CD8-positive, alpha-beta memory T cell (primary cell): ENCODE measurements around the gene CTNNA3. TPM values are rescaled to one million over a fixed set of nuclear protein-coding genes. Genes with fewer than 3 reads are reported as not detected.

ENCODE experiments used
- CTCF ChIA-PET: fragments of 350-600 bp; sonication (Branson Sonifier 250); formaldehyde crosslinking; loops from one replicate; lab custom pipeline; 2021; ENCODE audit warnings: antibody characterized with exemption; lab: Charles Lee
- POLR2A ChIA-PET: fragments of 350-600 bp; sonication (Branson Sonifier 250); formaldehyde crosslinking; loops from one replicate; lab custom pipeline; 2021; ENCODE audit warnings: antibody characterized with exemption; lab: Charles Lee
- DNase-seq, 5 donors: peaks; one replicate each; pipeline versions ENCODE4 v3.0.0 to v3.0.0-alpha.2; 2020 to 2022; ENCODE audit warnings: mixed read lengths in 1 of 5
- H3K27ac ChIP-seq: one replicate; pipeline ENCODE4 v1.7.0; 2013; ENCODE audit warnings: low read depth, mild to moderate bottlenecking, low read length, moderate library complexity
- H3K27me3 ChIP-seq: 2 replicates; pipeline ENCODE4 v1.7.0; 2013; ENCODE audit warnings: low read length, mild to moderate bottlenecking; ENCODE audit not compliant: insufficient read depth, poor library complexity, severe bottlenecking
- H3K36me3 ChIP-seq: 2 replicates; pipeline ENCODE4 v1.7.0; 2013; ENCODE audit warnings: mild to moderate bottlenecking, low read length, moderate library complexity; ENCODE audit not compliant: insufficient read depth
- H3K4me1 ChIP-seq: 2 replicates; pipeline ENCODE4 v1.7.0; 2013; ENCODE audit warnings: mild to moderate bottlenecking, low read length, moderate library complexity; ENCODE audit not compliant: insufficient read depth
- H3K4me3 ChIP-seq: 2 replicates; pipeline ENCODE4 v1.7.0; 2013; ENCODE audit warnings: mild to moderate bottlenecking, low read length
- H3K9me3 ChIP-seq: 2 replicates; pipeline ENCODE4 v1.7.0; 2013; ENCODE audit warnings: mild to moderate bottlenecking, low read length
- H3K27ac Mint-ChIP-seq, 8 donors: one replicate each; pipeline ENCODE4 v1.8.0; 2020 to 2021; ENCODE audit warnings: mixed read lengths in 8 of 8, mild to moderate bottlenecking in 6 of 8, inconsistent platforms in 3 of 8, moderate library complexity in 3 of 8
- H3K27me3 Mint-ChIP-seq, 2 donors: one replicate each; pipeline ENCODE4 v1.8.0; 2020 to 2021; ENCODE audit warnings: mixed read lengths in 2 of 2, mild to moderate bottlenecking in 1 of 2, moderate library complexity in 1 of 2
- H3K36me3 Mint-ChIP-seq, 3 donors: one replicate each; pipeline ENCODE4 v1.8.0; 2020 to 2021; ENCODE audit warnings: mixed read lengths in 3 of 3, inconsistent platforms in 1 of 3, mild to moderate bottlenecking in 1 of 3
- H3K4me1 Mint-ChIP-seq, 3 donors: one replicate each; pipeline ENCODE4 v1.8.0; 2020 to 2021; ENCODE audit warnings: mixed read lengths in 3 of 3, inconsistent platforms in 1 of 3, mild to moderate bottlenecking in 1 of 3
- H3K4me3 Mint-ChIP-seq, 7 donors: one replicate each; pipeline ENCODE4 v1.8.0; 2020 to 2021; ENCODE audit warnings: mixed read lengths in 7 of 7, mild to moderate bottlenecking in 6 of 7, moderate library complexity in 4 of 7, inconsistent platforms in 2 of 7
- H3K9me3 Mint-ChIP-seq, 5 donors: one replicate each; pipeline ENCODE4 v1.8.0; 2020 to 2022; ENCODE audit warnings: mixed read lengths in 5 of 5, mild to moderate bottlenecking in 3 of 5, moderate library complexity in 2 of 5, inconsistent platforms in 1 of 5
- polyA plus RNA-seq: library from polyadenylated mRNA; unstranded; fragments of 300-500 nt; fragmentation: Illumina TruSeq; gene quantifications from one replicate; pipeline ENCODE4 v1.2.3, GENCODE V29; 2021
- total RNA-seq, 2 experiments: library from RNA; stranded (reverse); gene quantifications; one replicate each; pipeline ENCODE4 v1.2.3, GENCODE V29; 2021

CTNNA3 gene
- total and polyA plus RNA-seq, 3 experiments from 2014 or later, result 0.92 TPM; not detected in 2

DNA sequence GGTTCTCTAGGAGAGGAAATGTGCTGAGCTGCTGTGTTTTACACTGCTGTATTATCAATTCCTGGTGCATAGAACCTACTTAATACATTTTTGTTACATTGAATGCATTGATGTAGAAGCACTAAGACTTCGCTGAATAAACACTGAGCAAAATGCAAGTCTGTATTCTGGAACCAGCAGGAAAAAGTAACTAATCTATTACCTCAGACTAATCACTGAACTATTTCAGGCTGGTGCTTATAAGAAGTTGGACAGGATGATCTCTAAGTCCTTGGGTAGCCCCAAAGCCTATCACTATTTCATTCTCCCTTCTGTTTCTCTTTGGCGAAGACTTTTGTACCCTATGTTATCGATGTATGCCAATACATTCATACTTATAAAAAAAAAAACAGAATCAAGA is 857.3 kb downstream of the CTNNA3 start:
- H3K9me3 Mint-ChIP-seq, result peaks cover 0 to 10% (median 3%) of the 10 kb centered on the region in 5 donors
- DNase-seq, result no peak
- H3K9me3 ChIP-seq, result no peaks in the 10 kb centered on the region
- H3K27ac Mint-ChIP-seq, result no peak overlapping the region
- H3K4me1 Mint-ChIP-seq, result no peaks in the 10 kb centered on the region
- no peaks in the 10 kb centered on the region for H3K36me3 ChIP-seq
- H3K4me3 Mint-ChIP-seq, result no peak overlapping the region
- ChIA-PET CTCF (no interaction called here), POLR2A (no interaction called here)
- H3K4me1 ChIP-seq, result no peaks in the 10 kb centered on the region
- H3K27me3 Mint-ChIP-seq, result no peaks in the 10 kb centered on the region
- no peaks in the 10 kb centered on the region for H3K27me3 ChIP-seq
- H3K27ac ChIP-seq, result no peak overlapping the region
- H3K4me3 ChIP-seq, result no peak overlapping the region
- no peaks in the 10 kb centered on the region for H3K36me3 Mint-ChIP-seq

DNA sequence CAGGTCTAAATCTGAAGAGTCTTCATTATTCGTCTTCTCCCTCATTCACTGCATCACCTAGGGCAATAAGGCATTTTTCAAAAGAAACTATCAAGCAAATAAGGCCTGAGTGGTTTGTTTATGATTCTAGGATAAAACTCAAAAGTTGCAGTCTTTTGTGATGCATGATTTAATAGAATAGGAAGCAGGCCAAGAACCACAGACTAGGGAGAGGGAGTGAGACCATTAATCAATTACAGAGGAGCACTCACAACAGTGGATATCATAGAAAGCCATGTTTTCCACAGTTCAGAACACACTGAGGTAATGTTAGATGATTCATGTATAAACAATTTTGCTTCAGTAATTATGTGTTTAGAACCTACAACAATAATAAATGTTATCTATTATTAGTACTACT is 858.0 kb downstream of the CTNNA3 start:
- Mint-ChIP-seq H3K9me3 (peaks cover 0 to 10% (median 3%) of the 10 kb centered on the region in 5 donors), H3K27ac (no peak overlapping the region), H3K4me1 (no peaks in the 10 kb centered on the region), H3K27me3 (no peaks in the 10 kb centered on the region), H3K36me3 (no peaks in the 10 kb centered on the region), H3K4me3 (no peak overlapping the region)
- H3K36me3 ChIP-seq, result no peaks in the 10 kb centered on the region
- no peaks in the 10 kb centered on the region for H3K27me3 ChIP-seq
- ChIA-PET POLR2A (no interaction called here), CTCF (no interaction called here)
- no peaks in the 10 kb centered on the region for H3K4me1 ChIP-seq
- no peaks in the 10 kb centered on the region for H3K9me3 ChIP-seq
- H3K4me3 ChIP-seq, result no peak overlapping the region
- no peak overlapping the region for H3K27ac ChIP-seq
- DNase-seq, result no peak

DNA sequence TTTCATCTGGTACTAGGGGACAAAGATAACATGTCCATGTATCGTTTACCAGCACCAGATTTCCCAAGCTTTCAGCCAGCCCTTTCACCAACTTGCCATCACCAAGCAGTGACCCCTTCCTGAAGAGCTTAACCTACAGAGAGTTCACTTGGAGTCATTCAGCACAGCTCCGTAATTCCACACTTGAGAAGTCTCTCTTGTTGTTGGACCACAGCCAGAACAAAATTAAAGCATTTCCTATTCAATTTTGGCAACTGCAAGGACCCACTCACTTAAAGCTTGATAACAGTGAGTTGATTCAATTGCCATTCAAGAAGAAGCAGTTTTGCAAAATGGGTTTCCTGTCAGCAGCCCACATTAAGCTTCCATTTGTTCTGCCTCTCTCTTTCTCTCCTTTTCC is 858.7 kb downstream of the CTNNA3 start:
- Mint-ChIP-seq H3K4me3 (no peak overlapping the region), H3K27ac (no peak overlapping the region), H3K36me3 (no peaks in the 10 kb centered on the region), H3K9me3 (peaks cover 0 to 10% (median 2%) of the 10 kb centered on the region in 5 donors), H3K4me1 (no peaks in the 10 kb centered on the region), H3K27me3 (no peaks in the 10 kb centered on the region)
- POLR2A ChIA-PET, result no interaction called here
- Histone ChIP-seq H3K36me3 (no peaks in the 10 kb centered on the region), H3K27me3 (no peaks in the 10 kb centered on the region), H3K4me3 (no peak overlapping the region), H3K27ac (no peak overlapping the region), H3K4me1 (no peaks in the 10 kb centered on the region), H3K9me3 (no peaks in the 10 kb centered on the region)
- CTCF ChIA-PET, result no interaction called here
- no peak for DNase-seq

DNA sequence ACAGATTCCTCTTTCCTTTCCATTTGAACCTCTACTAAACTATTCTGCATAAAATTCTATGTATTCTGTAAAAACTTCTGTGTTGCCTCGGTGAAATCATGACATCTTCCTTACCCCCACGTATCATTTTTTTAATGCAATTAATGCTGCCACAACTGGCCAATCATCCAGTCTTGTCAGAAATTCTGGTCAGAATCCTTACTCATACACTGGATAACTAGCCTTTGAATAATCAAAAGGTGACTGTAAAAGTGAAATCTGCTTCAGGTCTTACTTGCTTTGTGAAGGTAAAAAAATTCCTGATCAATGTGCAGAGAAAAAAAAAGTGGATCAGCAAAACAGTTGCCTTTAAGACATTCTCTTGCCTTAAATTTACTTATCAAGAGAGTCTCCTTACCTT is 859.2 kb downstream of the CTNNA3 start:
- Histone ChIP-seq H3K4me3 (no peak overlapping the region), H3K4me1 (no peaks in the 10 kb centered on the region), H3K9me3 (no peaks in the 10 kb centered on the region), H3K27me3 (no peaks in the 10 kb centered on the region), H3K36me3 (no peaks in the 10 kb centered on the region), H3K27ac (no peak overlapping the region)
- no peak overlapping the region for H3K27ac Mint-ChIP-seq
- ChIA-PET POLR2A (no interaction called here), CTCF (no interaction called here)
- no peaks in the 10 kb centered on the region for H3K27me3 Mint-ChIP-seq
- H3K4me3 Mint-ChIP-seq, result no peak overlapping the region
- H3K9me3 Mint-ChIP-seq, result peaks cover 2 to 10% (median 2%) of the 10 kb centered on the region in 5 donors
- no peaks in the 10 kb centered on the region for H3K36me3 Mint-ChIP-seq
- H3K4me1 Mint-ChIP-seq, result no peaks in the 10 kb centered on the region
- no peak for DNase-seq

DNA sequence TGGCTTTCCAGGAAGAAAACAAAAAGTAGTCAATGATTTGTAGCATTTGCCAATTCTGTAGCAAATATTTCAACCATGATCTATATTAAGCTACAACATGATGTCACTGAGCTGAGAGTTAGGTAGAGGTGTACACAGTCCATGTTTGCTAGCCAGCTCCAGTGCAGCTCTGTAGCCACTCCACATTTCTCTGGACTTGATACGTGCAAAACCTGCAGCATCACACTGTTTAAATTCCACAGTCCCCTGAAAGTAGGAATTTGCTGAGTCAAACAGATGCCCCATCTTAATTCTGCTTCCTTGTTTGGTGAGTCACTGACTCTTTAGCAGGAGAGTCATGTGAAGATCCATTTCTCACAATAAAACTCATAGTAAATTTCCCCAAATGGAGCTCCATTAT is 859.9 kb downstream of the CTNNA3 start:
- Mint-ChIP-seq H3K27me3 (no peaks in the 10 kb centered on the region), H3K36me3 (no peaks in the 10 kb centered on the region), H3K27ac (no peak overlapping the region), H3K4me1 (no peaks in the 10 kb centered on the region), H3K9me3 (peaks cover 2 to 10% (median 3%) of the 10 kb centered on the region in 5 donors), H3K4me3 (no peak overlapping the region)
- DNase-seq, result no peak
- ChIA-PET POLR2A (no interaction called here), CTCF (no interaction called here)
- no peaks in the 10 kb centered on the region for H3K4me1 ChIP-seq
- no peak overlapping the region for H3K27ac ChIP-seq
- H3K9me3 ChIP-seq, result no peaks in the 10 kb centered on the region
- no peaks in the 10 kb centered on the region for H3K27me3 ChIP-seq
- no peak overlapping the region for H3K4me3 ChIP-seq
- no peaks in the 10 kb centered on the region for H3K36me3 ChIP-seq

DNA sequence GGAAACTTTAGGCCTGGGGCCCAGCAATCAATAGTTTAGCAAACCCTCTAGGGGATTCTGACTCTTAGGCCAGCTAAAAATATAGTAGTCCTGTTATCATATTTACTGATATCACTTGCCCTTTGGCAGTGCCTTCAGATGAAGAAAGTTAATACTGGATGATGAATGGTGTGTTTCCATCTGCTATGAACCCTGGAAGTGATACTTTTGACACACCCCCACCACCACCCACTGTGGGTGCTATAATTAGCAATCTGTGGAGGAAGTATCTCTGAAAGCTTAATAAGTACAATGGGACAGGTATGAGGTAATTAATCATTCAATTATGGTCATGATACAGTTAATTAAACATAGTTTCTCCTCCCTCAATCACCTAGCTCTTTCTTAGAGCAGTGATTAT is 860.6 kb downstream of the CTNNA3 start:
- Mint-ChIP-seq H3K27me3 (no peaks in the 10 kb centered on the region), H3K9me3 (peaks cover 2 to 10% (median 3%) of the 10 kb centered on the region in 5 donors), H3K4me1 (no peaks in the 10 kb centered on the region), H3K4me3 (no peak overlapping the region), H3K36me3 (no peaks in the 10 kb centered on the region), H3K27ac (no peak overlapping the region)
- Histone ChIP-seq H3K27ac (no peak overlapping the region), H3K36me3 (no peaks in the 10 kb centered on the region), H3K9me3 (no peaks in the 10 kb centered on the region), H3K4me1 (no peaks in the 10 kb centered on the region), H3K4me3 (no peak overlapping the region), H3K27me3 (no peaks in the 10 kb centered on the region)
- DNase-seq, result no peak
- ChIA-PET CTCF (interaction anchor here (1.1 kb wide), 1 partner anchor 9 kb away, joined by 3 read pairs; no protein-coding TSS in a partner anchor), POLR2A (no interaction called here)

DNA sequence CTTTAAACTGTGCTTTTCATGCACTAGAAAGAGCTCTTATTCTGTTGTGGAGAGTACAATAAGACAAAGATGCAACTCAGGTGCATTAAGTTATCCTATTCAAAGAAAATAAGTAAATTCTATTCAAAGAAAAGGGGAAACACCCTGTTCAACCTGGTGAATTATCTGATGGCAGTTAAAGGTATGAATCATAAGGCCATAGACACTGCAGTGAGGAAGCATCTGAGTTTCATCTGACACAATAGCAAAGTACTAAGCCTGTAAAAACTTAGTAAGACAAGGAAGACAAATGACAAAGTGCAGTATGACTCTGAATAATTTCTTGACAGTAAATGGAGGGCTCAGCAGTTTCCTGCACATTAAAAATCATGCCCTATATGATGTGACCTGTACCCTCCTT is 861.2 kb downstream of the CTNNA3 start:
- Histone ChIP-seq H3K4me3 (no peak overlapping the region), H3K27ac (no peak overlapping the region), H3K27me3 (no peaks in the 10 kb centered on the region), H3K36me3 (no peaks in the 10 kb centered on the region), H3K4me1 (no peaks in the 10 kb centered on the region), H3K9me3 (no peaks in the 10 kb centered on the region)
- Mint-ChIP-seq H3K4me1 (no peaks in the 10 kb centered on the region), H3K4me3 (no peak overlapping the region), H3K36me3 (no peaks in the 10 kb centered on the region), H3K27ac (no peak overlapping the region), H3K9me3 (peaks cover 2 to 10% (median 3%) of the 10 kb centered on the region in 5 donors), H3K27me3 (no peaks in the 10 kb centered on the region)
- POLR2A ChIA-PET, result no interaction called here
- CTCF ChIA-PET, result interaction anchor here (1.1 kb wide), 1 partner anchor 9 kb away, joined by 3 read pairs; no protein-coding TSS in a partner anchor
- DNase-seq, result no peak

DNA sequence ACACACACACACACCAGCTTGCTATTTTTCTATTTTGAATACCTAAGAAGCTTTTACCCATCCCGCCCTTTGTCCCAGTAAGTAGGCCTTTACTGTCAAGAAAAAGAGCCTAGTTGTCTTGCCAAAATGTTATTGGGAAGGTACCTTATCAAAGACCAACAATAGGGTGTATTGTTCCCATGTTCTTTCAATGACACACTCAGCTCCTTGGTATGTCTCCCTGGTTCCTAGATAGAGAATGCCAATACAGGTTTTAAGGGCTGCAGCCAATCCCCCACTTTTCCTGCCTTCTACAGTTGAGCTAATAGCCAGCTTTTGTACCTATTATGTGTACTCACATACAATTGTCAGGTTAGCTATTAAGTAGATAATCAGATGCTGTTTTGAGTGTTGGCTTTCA is 862.1 kb downstream of the CTNNA3 start:
- DNase-seq, result no peak
- Histone ChIP-seq H3K27me3 (no peaks in the 10 kb centered on the region), H3K27ac (no peak overlapping the region), H3K4me1 (no peaks in the 10 kb centered on the region), H3K9me3 (no peaks in the 10 kb centered on the region), H3K36me3 (no peaks in the 10 kb centered on the region), H3K4me3 (no peak overlapping the region)
- no peak overlapping the region for H3K4me3 Mint-ChIP-seq
- H3K27me3 Mint-ChIP-seq, result no peaks in the 10 kb centered on the region
- H3K36me3 Mint-ChIP-seq, result no peaks in the 10 kb centered on the region
- H3K4me1 Mint-ChIP-seq, result no peaks in the 10 kb centered on the region
- ChIA-PET POLR2A (no interaction called here), CTCF (no interaction called here)
- peaks cover 0 to 6% (median 3%) of the 10 kb centered on the region in 5 donors for H3K9me3 Mint-ChIP-seq
- H3K27ac Mint-ChIP-seq, result no peak overlapping the region
